WTC11 (cell line): Measurements from ENCODE around the gene KDM5A. TPM values are rescaled to one million over a fixed set of nuclear protein-coding genes. Genes with fewer than 3 reads are reported as not detected.

Source experiments
- ATAC-seq: fragments of 200-7000 bp; cut with Tn5 transposase; 2 replicates; pipeline ENCODE4 v1.10.0; 2021; ENCODE audit warnings: mild to moderate bottlenecking, moderate library complexity
- CTCF ChIA-PET: fragments of 300-600 bp; sonication (Branson Sonifier 250); formaldehyde crosslinking; loops from one replicate; lab custom pipeline; 2021; ENCODE audit warnings: antibody characterized with exemption; lab: Charles Lee
- POLR2A ChIA-PET: fragments of 350-600 bp; sonication (Branson Sonifier 250); formaldehyde crosslinking; loops from one replicate; lab custom pipeline; 2021; ENCODE audit warnings: antibody characterized with exemption; lab: Charles Lee
- DNase-seq: peaks from one replicate; pipeline ENCODE4 v3.0.0; 2021; ENCODE audit warnings: low spot score
- H3K27ac Mint-ChIP-seq: 2 replicates; pipeline ENCODE4 v1.8.0; 2021; ENCODE audit warnings: mixed read lengths
- H3K27me3 Mint-ChIP-seq: 2 replicates; pipeline ENCODE4 v1.8.0; 2021; ENCODE audit warnings: low read depth, mild to moderate bottlenecking, moderate library complexity, mixed read lengths
- H3K36me3 Mint-ChIP-seq: 2 replicates; pipeline ENCODE4 v1.8.0; 2021; ENCODE audit warnings: mixed read lengths
- H3K4me1 Mint-ChIP-seq: 2 replicates; pipeline ENCODE4 v1.8.0; 2022; ENCODE audit warnings: mixed read lengths
- H3K4me3 Mint-ChIP-seq: 2 replicates; pipeline ENCODE4 v1.8.0; 2021; ENCODE audit warnings: mild to moderate bottlenecking, moderate library complexity, mixed read lengths
- H3K9me3 Mint-ChIP-seq: 2 replicates; pipeline ENCODE4 v1.8.0; 2021; ENCODE audit warnings: mixed read lengths
- ATF1 ChIP-seq: sonication (generic); formaldehyde crosslinking; IDR thresholded peaks from 2 replicates; pipeline ENCODE4 v1.8.1; 2023; ENCODE audit warnings: mild to moderate bottlenecking, moderate library complexity, missing genetic modification reagents
- ATF2 ChIP-seq: sonication (generic); formaldehyde crosslinking; IDR thresholded peaks from 2 replicates; pipeline ENCODE4 v1.8.1; 2022; ENCODE audit warnings: low read depth, missing genetic modification reagents, borderline replicate concordance
- ERG ChIP-seq: fragments of 250-450 bp; sonication (Bioruptor Pico); IDR thresholded peaks from 2 replicates; pipeline ENCODE4 v1.8.0; 2021; ENCODE audit warnings: mild to moderate bottlenecking
- GTF2I ChIP-seq: fragments of 250-450 bp; sonication (Bioruptor Pico); conservative IDR thresholded peaks from 2 replicates; pipeline ENCODE4 v1.4.0; 2021; ENCODE audit warnings: mild to moderate bottlenecking
- HMGXB4 ChIP-seq: sonication (generic); formaldehyde crosslinking; IDR thresholded peaks from 2 replicates; pipeline ENCODE4 v1.8.1; 2023; ENCODE audit warnings: mild to moderate bottlenecking, moderate library complexity, missing genetic modification reagents
- IRF2 ChIP-seq: sonication (generic); formaldehyde crosslinking; IDR thresholded peaks from 2 replicates; pipeline ENCODE4 v1.8.0; 2022; ENCODE audit warnings: low read depth, missing genetic modification reagents, borderline replicate concordance
- JAZF1 ChIP-seq: fragments of 250-450 bp; sonication (Bioruptor Pico); IDR thresholded peaks from 2 replicates; pipeline ENCODE4 v1.9.0; 2021; ENCODE audit warnings: moderate library complexity, mild to moderate bottlenecking, inconsistent platforms
- NFATC4 ChIP-seq: fragments of 250-450 bp; sonication (Bioruptor Pico); IDR thresholded peaks from 2 replicates; pipeline ENCODE4 v1.9.0; 2021; ENCODE audit warnings: mild to moderate bottlenecking
- NR2C2 ChIP-seq: sonication (generic); formaldehyde crosslinking; IDR thresholded peaks from 2 replicates; pipeline ENCODE4 v1.8.0; 2022; ENCODE audit warnings: mild to moderate bottlenecking, missing genetic modification reagents
- NR3C1 ChIP-seq: sonication (generic); formaldehyde crosslinking; conservative IDR thresholded peaks from 2 replicates; pipeline ENCODE4 v1.8.1; 2023; ENCODE audit warnings: low read depth, mild to moderate bottlenecking, missing genetic modification reagents
- RORB ChIP-seq: fragments of 250-450 bp; sonication (Bioruptor Pico); IDR thresholded peaks from 2 replicates; pipeline ENCODE4 v1.9.0; 2021; ENCODE audit warnings: mild to moderate bottlenecking
- SP1 ChIP-seq: sonication (generic); formaldehyde crosslinking; conservative IDR thresholded peaks from 2 replicates; pipeline ENCODE4 v1.8.1; 2022; ENCODE audit warnings: missing genetic modification reagents
- TEAD1 ChIP-seq: sonication (generic); formaldehyde crosslinking; IDR thresholded peaks from 2 replicates; pipeline ENCODE4 v1.8.0; 2022; ENCODE audit warnings: mild to moderate bottlenecking, missing genetic modification reagents
- USF1 ChIP-seq: sonication (generic); formaldehyde crosslinking; IDR thresholded peaks from 2 replicates; pipeline ENCODE4 v1.8.0; 2022; ENCODE audit warnings: mild to moderate bottlenecking, missing genetic modification reagents
- ZNF219 ChIP-seq: sonication (generic); formaldehyde crosslinking; IDR thresholded peaks from 2 replicates; pipeline ENCODE4 v1.8.0; 2023; ENCODE audit warnings: missing genetic modification reagents, mild to moderate bottlenecking, borderline replicate concordance
- ZNF263 ChIP-seq: sonication (generic); formaldehyde crosslinking; IDR thresholded peaks from 2 replicates; pipeline ENCODE4 v1.8.1; 2022; ENCODE audit warnings: low read depth, mild to moderate bottlenecking, moderate library complexity, missing genetic modification reagents
- ZNF671 ChIP-seq: fragments of 250-450 bp; sonication (Bioruptor Pico); IDR thresholded peaks from 2 replicates; pipeline ENCODE4 v1.8.0; 2021; ENCODE audit warnings: mild to moderate bottlenecking
- ZSCAN18 ChIP-seq: fragments of 250-450 bp; sonication (Bioruptor Pico); IDR thresholded peaks from 2 replicates; pipeline ENCODE4 v2.1.2; 2022; ENCODE audit warnings: mild to moderate bottlenecking, moderate library complexity
- total RNA-seq: library from RNA; stranded (reverse); gene quantifications from 3 replicates; pipeline ENCODE4 v1.2.3, GENCODE V29; 2021

KDM5A gene
- total RNA-seq, 1 experiment from 2014 or later, result 57.6 TPM

GRCh38 chr12:265096-265495 lies 124.0 kb downstream of the KDM5A start:
- H3K9me3 Mint-ChIP-seq, result no peaks in the 10 kb centered on the region
- CTCF ChIA-PET, result no interaction called here
- no peak for ATAC-seq
- H3K27ac Mint-ChIP-seq, result no peak overlapping the region
- H3K4me3 Mint-ChIP-seq, result no peak overlapping the region
- H3K4me1 Mint-ChIP-seq, result peaks cover 7% of the 10 kb centered on the region; the same call in 1 of the 2 replicates
- POLR2A ChIA-PET, result interaction anchor here (0.6 kb wide), 1 partner anchor 1285 kb away, joined by 3 read pairs; no protein-coding TSS in a partner anchor
- no peaks in the 10 kb centered on the region for H3K36me3 Mint-ChIP-seq
- no peak for TF ChIP-seq RORB (CRISPR knock-in tag)
- no peak for TF ChIP-seq GTF2I (CRISPR knock-in tag)
- TF ChIP-seq ZNF263 (CRISPR knock-in tag), result no peak
- TF ChIP-seq NR2C2 (CRISPR knock-in tag), result no peak
- TF ChIP-seq, all 79 proteins: peak for 0
- DNase-seq, result no peak
- H3K27me3 Mint-ChIP-seq, result no peaks in the 10 kb centered on the region

- no peaks in the 10 kb centered on the region for H3K36me3 Mint-ChIP-seq
- peaks cover 7% of the 10 kb centered on the region; the same call in 1 of the 2 replicates for H3K4me1 Mint-ChIP-seq
- ChIA-PET CTCF (interaction anchor here (1.7 kb wide), 1 partner anchor 44 kb away, joined by 10 read pairs; no protein-coding TSS in a partner anchor), POLR2A (no interaction called here)
- TF ChIP-seq ZNF219 (CRISPR knock-in tag) (no peak), HMGXB4 (no peak), NR3C1 (no peak), JAZF1 (no peak), ZNF671 (CRISPR knock-in tag) (no peak), ERG (CRISPR knock-in tag) (no peak), USF1 (CRISPR knock-in tag) (no peak), IRF2 (CRISPR knock-in tag) (no peak)
- ATAC-seq (no peak), DNase-seq (no peak)
- H3K27ac Mint-ChIP-seq, result no peak overlapping the region
- no peak overlapping the region for H3K4me3 Mint-ChIP-seq
- H3K27me3 Mint-ChIP-seq, result no peaks in the 10 kb centered on the region
- no peaks in the 10 kb centered on the region for H3K9me3 Mint-ChIP-seq
Observed at GRCh38 chr12:264269-264668, 124.9 kb downstream of the KDM5A start.

GRCh38 chr12:263574-263973 lies 125.5 kb downstream of the KDM5A start:
- Mint-ChIP-seq H3K4me3 (no peak overlapping the region), H3K9me3 (no peaks in the 10 kb centered on the region), H3K36me3 (no peaks in the 10 kb centered on the region), H3K4me1 (peaks cover 7% of the 10 kb centered on the region; the same call in 1 of the 2 replicates)
- no peak for DNase-seq
- POLR2A ChIA-PET, result no interaction called here
- CTCF ChIA-PET, result interaction anchor here (1.7 kb wide), 1 partner anchor 44 kb away, joined by 10 read pairs; no protein-coding TSS in a partner anchor
- TF ChIP-seq ATF2 (CRISPR knock-in tag), result no peak
- no peak for TF ChIP-seq ZSCAN18 (CRISPR knock-in tag)
- no peak for TF ChIP-seq TEAD1
- no peak for TF ChIP-seq ATF1 (CRISPR knock-in tag)
- TF ChIP-seq SP1, result no peak
- TF ChIP-seq NFATC4 (CRISPR knock-in tag), result no peak
- TF ChIP-seq, all 79 proteins: peak for 0
- no peaks in the 10 kb centered on the region; the same call in 1 of the 2 replicates for H3K27me3 Mint-ChIP-seq
- H3K27ac Mint-ChIP-seq, result no peak overlapping the region
- ATAC-seq, result no peak
